ENCODE results near the gene ADAMTSL5. TPM values are rescaled to one million over a fixed set of nuclear protein-coding genes. Genes with fewer than 3 reads are reported as not detected.

ADAMTSL5 gene
- polyA plus RNA-seq, 3 donors, result 0.09 TPM; not detected in 2

DNA sequence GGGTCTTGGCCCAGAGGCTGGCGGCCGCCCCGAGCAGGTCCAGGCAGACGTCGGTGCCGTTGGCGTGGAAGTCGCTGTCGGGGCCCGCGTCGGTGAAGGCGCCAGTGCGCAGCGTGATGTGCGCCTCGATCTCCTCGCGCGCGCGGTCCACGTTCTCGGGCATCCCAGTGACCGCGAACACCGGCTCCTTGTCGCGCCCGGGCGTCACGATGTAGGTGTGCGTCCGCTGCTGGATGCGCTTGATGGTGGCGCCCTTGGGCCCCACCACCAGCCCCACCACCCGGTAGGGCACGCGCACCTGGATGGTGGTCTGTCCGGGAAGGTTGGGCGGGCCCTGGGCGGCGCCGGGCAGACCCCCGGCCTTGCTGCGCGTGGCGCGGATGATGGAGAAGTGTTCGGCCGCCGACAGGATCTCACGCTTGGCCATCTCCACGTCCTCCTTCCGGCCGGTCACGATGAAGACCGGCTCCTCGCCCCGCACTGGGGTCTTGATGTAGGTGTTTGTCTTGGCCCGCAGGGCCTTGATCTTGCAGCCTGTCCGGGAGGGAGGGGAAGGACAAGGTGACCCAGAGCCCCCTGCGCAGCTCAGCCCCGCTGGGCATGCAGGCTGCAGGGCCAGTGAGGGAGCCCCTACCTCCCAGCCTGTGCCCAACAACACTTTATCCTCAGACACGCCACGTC is 43.7 kb upstream of the ADAMTSL5 start:
- no peak overlapping the region for H3K4me2 ChIP-seq (replicated peaks; ENCODE audit: extremely low read depth, low read length, poor library complexity, severe bottlenecking)
- H2AFZ ChIP-seq (ENCODE audit: insufficient read depth, low read depth, low read length, poor library complexity, severe bottlenecking), result no peak overlapping the region
- H3K36me3 ChIP-seq (replicated peaks in 1 of 2; ENCODE audit: control insufficient read depth in 1 of 2, insufficient read depth in 2 of 2, low read length in 2 of 2), result no peaks in the 10 kb centered on the region
- H3K9ac ChIP-seq (ENCODE audit: insufficient read depth, low read length, poor library complexity, severe bottlenecking), result no peak overlapping the region
- H3K79me2 ChIP-seq (ENCODE audit: insufficient read depth, low read length), result no peaks in the 10 kb centered on the region
- Mint-ChIP-seq H3K36me3 (no peaks in the 10 kb centered on the region), H3K4me3 (no peak overlapping the region), H3K27me3 (ENCODE audit: low read depth in 3 of 3) (peaks cover 5 to 9% (median 8%) of the 10 kb centered on the region in 3 donors), H3K4me1 (no peaks in the 10 kb centered on the region), H3K27ac (no peak overlapping the region), H3K9me3 (peaks cover 0 to 7% (median 0%) of the 10 kb centered on the region in 7 donors)
- 97% methylated on average over 59 of the region's 66 CpGs for WGBS (ENCODE audit: insufficient coverage)
- intact Hi-C loops (cut with micrococcal nuclease), result no loop called here
- TF ChIP-seq, protein P1, sequence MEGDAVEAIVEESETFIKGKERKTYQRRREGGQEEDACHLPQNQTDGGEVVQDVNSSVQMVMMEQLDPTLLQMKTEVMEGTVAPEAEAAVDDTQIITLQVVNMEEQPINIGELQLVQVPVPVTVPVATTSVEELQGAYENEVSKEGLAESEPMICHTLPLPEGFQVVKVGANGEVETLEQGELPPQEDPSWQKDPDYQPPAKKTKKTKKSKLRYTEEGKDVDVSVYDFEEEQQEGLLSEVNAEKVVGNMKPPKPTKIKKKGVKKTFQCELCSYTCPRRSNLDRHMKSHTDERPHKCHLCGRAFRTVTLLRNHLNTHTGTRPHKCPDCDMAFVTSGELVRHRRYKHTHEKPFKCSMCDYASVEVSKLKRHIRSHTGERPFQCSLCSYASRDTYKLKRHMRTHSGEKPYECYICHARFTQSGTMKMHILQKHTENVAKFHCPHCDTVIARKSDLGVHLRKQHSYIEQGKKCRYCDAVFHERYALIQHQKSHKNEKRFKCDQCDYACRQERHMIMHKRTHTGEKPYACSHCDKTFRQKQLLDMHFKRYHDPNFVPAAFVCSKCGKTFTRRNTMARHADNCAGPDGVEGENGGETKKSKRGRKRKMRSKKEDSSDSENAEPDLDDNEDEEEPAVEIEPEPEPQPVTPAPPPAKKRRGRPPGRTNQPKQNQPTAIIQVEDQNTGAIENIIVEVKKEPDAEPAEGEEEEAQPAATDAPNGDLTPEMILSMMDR (IDR thresholded peaks at IDR 0.05), result no peak
- no peaks in the 10 kb centered on the region for H3K9me3 ChIP-seq (replicated peaks in 1 of 2; ENCODE audit: control insufficient read depth in 1 of 2, insufficient read depth in 1 of 2, low read length in 2 of 2)
- H3K27ac ChIP-seq (ENCODE audit: low read depth in 1 of 2, low read length in 2 of 2), result no peak overlapping the region
- no peaks in the 10 kb centered on the region for H3K4me1 ChIP-seq (ENCODE audit: control insufficient read depth in 1 of 2, insufficient read depth in 2 of 2, low read length in 2 of 2)
- H4K20me1 ChIP-seq (ENCODE audit: insufficient read depth, low read length), result no peaks in the 10 kb centered on the region
- no peaks in the 10 kb centered on the region for H3K27me3 ChIP-seq (ENCODE audit: control insufficient read depth in 2 of 2, insufficient read depth in 2 of 2, low read length in 2 of 2)
- H3K4me3 ChIP-seq (replicated peaks in 1 of 3; ENCODE audit: low read depth in 2 of 3, low read length in 3 of 3), result no peak overlapping the region
- no peak for DNase-seq

- no peaks in the 10 kb centered on the region for H4K20me1 ChIP-seq (ENCODE audit: insufficient read depth, low read length)
These were observed 42.9 kb upstream of the ADAMTSL5 start for GRCh38 chr19:1555487-1556389.

More at GRCh38 chr19:1555487-1556389, 42.9 kb upstream of the ADAMTSL5 start:
- Mint-ChIP-seq H3K4me1 (no peaks in the 10 kb centered on the region), H3K27me3 (ENCODE audit: low read depth in 3 of 3) (peaks cover 5 to 9% (median 6%) of the 10 kb centered on the region in 3 donors), H3K9me3 (peaks cover 0 to 9% (median 0%) of the 10 kb centered on the region in 7 donors), H3K4me3 (no peak overlapping the region), H3K27ac (no peak overlapping the region), H3K36me3 (no peaks in the 10 kb centered on the region)
- no peak overlapping the region for H3K4me2 ChIP-seq (replicated peaks; ENCODE audit: extremely low read depth, low read length, poor library complexity, severe bottlenecking)
- no peaks in the 10 kb centered on the region for H3K36me3 ChIP-seq (replicated peaks in 1 of 2; ENCODE audit: control insufficient read depth in 1 of 2, insufficient read depth in 2 of 2, low read length in 2 of 2)
- no peaks in the 10 kb centered on the region for H3K4me1 ChIP-seq (ENCODE audit: control insufficient read depth in 1 of 2, insufficient read depth in 2 of 2, low read length in 2 of 2)
- H3K27ac ChIP-seq (ENCODE audit: low read depth in 1 of 2, low read length in 2 of 2), result no peak overlapping the region
- no peak overlapping the region for H2AFZ ChIP-seq (ENCODE audit: insufficient read depth, low read depth, low read length, poor library complexity, severe bottlenecking)
- intact Hi-C loops (cut with micrococcal nuclease), result no loop called here
- H3K4me3 ChIP-seq (replicated peaks in 1 of 3; ENCODE audit: low read depth in 2 of 3, low read length in 3 of 3), result no peak overlapping the region
- no peak for DNase-seq
- no peaks in the 10 kb centered on the region for H3K79me2 ChIP-seq (ENCODE audit: insufficient read depth, low read length)
- TF ChIP-seq, protein P1 (IDR thresholded peaks at IDR 0.05), result no peak
- H3K9ac ChIP-seq (ENCODE audit: insufficient read depth, low read length, poor library complexity, severe bottlenecking), result no peak overlapping the region
- no peaks in the 10 kb centered on the region for H3K9me3 ChIP-seq (replicated peaks in 1 of 2; ENCODE audit: control insufficient read depth in 1 of 2, insufficient read depth in 1 of 2, low read length in 2 of 2)
- H3K27me3 ChIP-seq (ENCODE audit: control insufficient read depth in 2 of 2, insufficient read depth in 2 of 2, low read length in 2 of 2), result no peaks in the 10 kb centered on the region
- 98% methylated on average over 107 of the region's 121 CpGs for WGBS (ENCODE audit: insufficient coverage)

Measured in CD14-positive monocyte (primary cell).